Heart right ventricle (tissue), 16 donors: ENCODE measurements around the gene COL5A1. TPM values are rescaled to one million over a fixed set of nuclear protein-coding genes. Genes with fewer than 3 reads are reported as not detected.

ENCODE experiments used
- ATAC-seq, 8 donors: fragments of 200-7000 bp; cut with Tn5 transposase; one replicate each; pipeline ENCODE4 v1.9.1; 2020; ENCODE audit warnings: mild to moderate bottlenecking in 8 of 8, moderate library complexity in 8 of 8, moderate number of reproducible peaks in 1 of 8
- DNase-seq, 2 donors: peaks; one replicate each; pipeline ENCODE4 v3.0.0-alpha.2; 2020
- H3K27ac ChIP-seq, 10 donors: fragments of 200-600 bp; sonication (generic) in 2 of 10; one replicate each; pipeline versions ENCODE4 v1.5.0 to v1.8.0; 2020 to 2022; ENCODE audit warnings: mild to moderate bottlenecking in 3 of 10
- H3K27me3 ChIP-seq, 7 donors: fragments of 200-600 bp; one replicate each; pipeline ENCODE4 v1.8.0; 2021 to 2022; ENCODE audit warnings: mild to moderate bottlenecking in 2 of 7
- H3K36me3 ChIP-seq, 9 donors: fragments of 200-600 bp; sonication (generic) in 1 of 9; one replicate each; pipeline versions ENCODE4 v1.5.0 to v1.8.0; 2020 to 2022; ENCODE audit warnings: mild to moderate bottlenecking in 2 of 9
- H3K4me1 ChIP-seq, 9 donors: fragments of 200-600 bp; sonication (generic) in 1 of 9; one replicate each; pipeline versions ENCODE4 v1.5.0 to v1.8.0; 2020 to 2022; ENCODE audit warnings: mild to moderate bottlenecking in 4 of 9
- H3K4me3 ChIP-seq, 10 donors: fragments of 200-600 bp; sonication (generic) in 2 of 10; one replicate each; pipeline versions ENCODE4 v1.5.0 to v1.8.0; 2020 to 2022; ENCODE audit warnings: mild to moderate bottlenecking in 7 of 10, moderate library complexity in 2 of 10
- H3K9me3 ChIP-seq, 11 donors: fragments of 200-600 bp in 10 of 11; sonication (generic) in 2 of 11; one replicate each; pipeline versions ENCODE4 v1.5.0 to v1.8.0; 2013 to 2022; ENCODE audit warnings: mild to moderate bottlenecking in 2 of 11, control low read depth in 1 of 11, moderate library complexity in 1 of 11
- CTCF ChIP-seq, 9 donors: fragments of 200-600 bp; sonication (generic) in 2 of 9; IDR thresholded peaks; one replicate each; pipeline versions ENCODE4 v1.5.0 to v1.8.0; 2021 to 2022; ENCODE audit warnings: antibody characterized with exemption in 9 of 9, mild to moderate bottlenecking in 5 of 9, moderate library complexity in 1 of 9
- WGBS, 2 donors: extraction: QIAGEN DNeasy Blood & Tissue Kit; methylation state at CpG; one replicate each; pipeline ENCODE4 v1.1.7; 2013; ENCODE audit warnings: inconsistent platforms in 1 of 2; 5-methylcytosine and 5-hydroxymethylcytosine counted together
- intact Hi-C, 10 donors: fragments of 100-400 bp; cut with DNase I; formaldehyde crosslinking; loops; one replicate each; pipeline versions ENCODE4 v1.11.1 to v1.14.2; 2022
- polyA plus RNA-seq, 2 donors: library from polyadenylated mRNA; stranded (reverse); fragments of 200-250 nt; gene quantifications; one replicate each; pipeline ENCODE4 v1.2.3, GENCODE V29; 2013
- total RNA-seq, 10 donors: library from RNA; stranded (reverse); fragmentation: NEBNext Ultra II Directional in 3 of 10; extraction: Animal tissue kit (Norgen Biotek cat#: 25700) in 3 of 10; gene quantifications; one replicate each; pipeline versions ENCODE4 v1.2.1 to v1.2.4, GENCODE V29; 2021 to 2023
- donor health status: Arrhythmogenic right ventricular cardiomyopathy.
- donor health status: ischemic (EF 13 %, LVEDD 7.1; RV severe dilation, severe dysfunction).
- donor health status: healthy with polysubstance abuse.
- donor health status: DM: no; HTN: yes; CAD: no.
- donor health status: DM: no; HTN: no; CAD: no.
- donor health status: ischemic (EF 25% LVEDD 6.9; RV normal size, moderate dysfunction).
- donor health status: ischemic (EF 25% LVEDD 5.7; RV mildly dilated, moderate dysfunction).
- donor health status: healthy.
- donor health status: DM: yes; HTN: yes; CAD: no.
- donor health status: Ischemic cardiomyopathy.
- donor health status: ischemic (EF 35%, LVEDD 5.7; RV mildly dilated, moderate dysfunction).
- donor health status: nonischemic (EF 11% LVEDD 7.7; RV severe dilation, severe dysfunction).
- donor health status: DM: yes; HTN: yes; CAD: no.
- donor health status: PGD.
- donor health status: ischemic (EF 29% LVEDD 5.4; RV normal size, mild dysfunction).
- donor health status: nonischemic (EF 23%, LVEDD 6.1; RV moderate dilation, normal function).

Gene COL5A1
- total and polyA plus RNA-seq, 12 donors: 8.1 to 60.0 (median 13.3) TPM

- no peak for DNase-seq
- H3K36me3 ChIP-seq: peaks cover 0 to 9% (median 0%) of the 10 kb centered on the region in 9 donors
- no peak for TF ChIP-seq CTCF (IDR thresholded peaks at IDR 0.05)
- no peak overlapping the region for H3K27ac ChIP-seq
- no peak for ATAC-seq
- H3K4me1 ChIP-seq: peaks cover 10 to 66% (median 34%) of the 10 kb centered on the region in 9 donors
- no peaks in the 10 kb centered on the region for H3K9me3 ChIP-seq
- 94 to 96% methylated on average over 26 of the region's 26 CpGs for WGBS, 2 donors
- H3K27me3 ChIP-seq: no peaks in the 10 kb centered on the region
- intact Hi-C loops: no loop called here
- H3K4me3 ChIP-seq: no peak overlapping the region
These were observed 9.0 kb downstream of the COL5A1 start for GRCh38 chr9:134650431-134651190.

GRCh38 chr9:134651226-134651905 lies 9.8 kb downstream of the COL5A1 start:
- Histone ChIP-seq H3K27ac (no peak overlapping the region), H3K9me3 (no peaks in the 10 kb centered on the region), H3K4me1 (peaks cover 6 to 59% (median 30%) of the 10 kb centered on the region in 9 donors), H3K4me3 (no peak overlapping the region), H3K36me3 (peaks cover 0 to 9% (median 0%) of the 10 kb centered on the region in 9 donors), H3K27me3 (no peaks in the 10 kb centered on the region)
- WGBS, 2 donors: 74 to 78% methylated on average over 10 of the region's 10 CpGs
- no peak for ATAC-seq
- intact Hi-C loops: no loop called here
- no peak for TF ChIP-seq CTCF (IDR thresholded peaks at IDR 0.05)
- DNase-seq: no peak

- H3K4me1 ChIP-seq: peaks cover 3 to 51% (median 28%) of the 10 kb centered on the region in 9 donors
- no peak overlapping the region for H3K4me3 ChIP-seq
- no peak overlapping the region for H3K27ac ChIP-seq
- no peaks in the 10 kb centered on the region for H3K9me3 ChIP-seq
- WGBS, 2 donors: 83% methylated on average over 28 of the region's 28 CpGs
- peaks cover 0 to 8% (median 0%) of the 10 kb centered on the region in 9 donors for H3K36me3 ChIP-seq
- peak in 2 of 8 donors; percentile 7 to 8 for ATAC-seq
- DNase-seq: no peak
- intact Hi-C loops: no loop called here
- TF ChIP-seq CTCF (IDR thresholded peaks at IDR 0.05): no peak
- H3K27me3 ChIP-seq: no peaks in the 10 kb centered on the region
These were observed 11.0 kb downstream of the COL5A1 start for GRCh38 chr9:134652291-134653225.
